ENCODE data around the gene ENTPD3.

DNA sequence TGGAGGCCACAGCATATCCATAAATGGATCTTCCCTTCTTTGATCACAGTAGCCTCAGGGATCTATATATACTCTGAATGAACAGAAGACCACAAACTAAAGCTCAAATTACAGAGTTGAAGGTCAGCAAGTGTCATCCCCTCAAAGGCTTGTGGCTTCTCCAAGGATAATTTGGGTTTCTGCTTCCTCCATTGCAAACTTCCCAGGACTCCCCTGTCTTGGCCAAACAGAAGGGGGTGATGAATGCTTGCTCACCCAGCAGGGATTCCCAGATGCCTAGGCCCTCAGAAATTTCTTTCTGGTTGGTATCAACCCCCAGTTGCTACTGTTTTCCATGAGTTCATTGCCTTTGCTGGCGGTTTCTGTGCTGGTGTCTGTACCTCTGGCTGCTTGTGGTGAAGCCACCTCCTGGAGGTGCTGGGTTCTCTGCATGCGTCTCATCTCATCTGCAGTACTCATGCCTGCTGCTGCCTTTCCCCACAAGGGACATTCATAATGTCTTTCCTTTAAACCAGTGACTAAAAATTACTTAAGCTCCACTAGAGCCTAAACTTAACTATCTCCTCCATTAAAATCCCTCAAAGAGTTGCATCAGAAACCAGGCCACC, 17.7 kb downstream of the ENTPD3 start:
- TF ChIP-seq GATA2 (IDR thresholded peaks at IDR 0.05; ENCODE audit: low read depth, low read length) (no peak), GATA3 (IDR thresholded peaks at IDR 0.05; ENCODE audit: low read depth, low read length) (no peak)

Data from SH-SY5Y (cell line).